GM12878 (cell line): ENCODE results near the gene CD14. TPM values are rescaled to one million over a fixed set of nuclear protein-coding genes. Genes with fewer than 3 reads are reported as not detected.

Source experiments
- ATAC-seq: fragments of 200-7000 bp; cut with Tn5 transposase; 3 replicates; pipeline ENCODE4 v1.9.1; 2020; ENCODE audit warnings: mild to moderate bottlenecking, moderate library complexity
- BruUV-seq: library from RNA; stranded (reverse); fragments of 400-500 nt; replicated peaks from 2 replicates; lab custom pipeline; 2021; lab: Mats Ljungman, UMichigan
- CTCF ChIA-PET: fragments of 300-600 bp; sonication (Branson Sonifier 250); formaldehyde crosslinking; extraction: SDS; loops from one replicate; lab custom pipeline; 2021; ENCODE audit warnings: inconsistent platforms; lab: Yijun Ruan, JAX
- POLR2A ChIA-PET: fragments of 350-600 bp; formaldehyde crosslinking; extraction: SDS; loops from one replicate; lab custom pipeline; 2021; ENCODE audit warnings: inconsistent platforms; lab: Charles Lee
- RAD21 ChIA-PET: fragments of 300-600 bp; sonication (Branson Sonifier 250); formaldehyde crosslinking; loops from one replicate; lab custom pipeline; 2023; ENCODE audit warnings: antibody characterized with exemption; ENCODE audit not compliant: unreplicated experiment; lab: Charles Lee
- SMC1A ChIA-PET: fragments of 300-600 bp; sonication (Branson Sonifier 250); formaldehyde crosslinking; loops from one replicate; lab custom pipeline; 2023; ENCODE audit not compliant: unreplicated experiment, uncharacterized antibody; lab: Charles Lee
- DNase-seq: peaks from one replicate; pipeline ENCODE4 v3.0.0-alpha.2; 2011; ENCODE audit warnings: low read depth, low spot score
- FAIRE-seq: peaks from 3 replicates; lab custom pipeline; 2011; peaks lifted over from hg19 to GRCh38; lab: Jason Lieb, UNC
- H2AFZ ChIP-seq: 2 replicates; pipeline ENCODE4 v1.6.0; 2011; ENCODE audit warnings: low read depth, low read length, control low read depth; ENCODE audit not compliant: control insufficient read depth
- H3K27ac ChIP-seq: 2 replicates; pipeline ENCODE4 v1.5.1; 2011; ENCODE audit warnings: control low read depth; ENCODE audit not compliant: control insufficient read depth, insufficient read depth
- H3K27me3 ChIP-seq, 2 experiments: replicated peaks in 1 of 2; 2 replicates each; pipeline versions ENCODE4 v1.6.0 to v1.6.1; 2011; ENCODE audit warnings: low read length in 1 of 2; ENCODE audit not compliant: control insufficient read depth in 2 of 2, insufficient read depth in 2 of 2
- H3K36me3 ChIP-seq, 2 experiments: 2 replicates each; pipeline ENCODE4 v1.5.1; 2011; ENCODE audit warnings: low read length in 1 of 2; ENCODE audit not compliant: control insufficient read depth in 2 of 2, insufficient read depth in 2 of 2
- H3K4me1 ChIP-seq: 2 replicates; pipeline ENCODE4 v1.6.1; 2011; ENCODE audit warnings: mild to moderate bottlenecking, low read length, moderate library complexity, mixed read lengths; ENCODE audit not compliant: control insufficient read depth, insufficient read depth
- H3K4me2 ChIP-seq: 2 replicates; pipeline ENCODE4 v1.6.0; 2011; ENCODE audit warnings: control low read depth; ENCODE audit not compliant: control insufficient read depth, insufficient read depth
- H3K4me3 ChIP-seq: fragments of 200-600 bp; sonication (generic); 2 replicates; pipeline ENCODE4 v1.5.1; 2016
- H3K79me2 ChIP-seq: 2 replicates; pipeline ENCODE4 v1.6.0; 2011; ENCODE audit warnings: low read length; ENCODE audit not compliant: control insufficient read depth, insufficient read depth
- H3K9ac ChIP-seq: 2 replicates; pipeline ENCODE4 v1.8.0; 2011; ENCODE audit warnings: low read length, control low read depth, mixed read lengths; ENCODE audit not compliant: control insufficient read depth, insufficient read depth
- H3K9me3 ChIP-seq: replicated peaks from 3 replicates; pipeline ENCODE4 v1.5.1; 2011; ENCODE audit warnings: mild to moderate bottlenecking, low read length; ENCODE audit not compliant: control insufficient read depth, insufficient read depth
- H4K20me1 ChIP-seq: 2 replicates; pipeline ENCODE4 v1.6.0; 2011; ENCODE audit not compliant: control insufficient read depth, insufficient read depth
- ATF3 ChIP-seq: IDR thresholded peaks from 2 replicates; pipeline ENCODE4 v1.6.1; 2011; ENCODE audit warnings: low read depth, mild to moderate bottlenecking, low read length, moderate library complexity, borderline replicate concordance; ENCODE audit errors: extremely low read depth
- CREB1 ChIP-seq: IDR thresholded peaks from 2 replicates; pipeline ENCODE4 v1.6.1; 2012; ENCODE audit warnings: low read depth, mild to moderate bottlenecking, inconsistent platforms
- ESRRA ChIP-seq: IDR thresholded peaks from 2 replicates; pipeline ENCODE4 v1.6.1; 2012; ENCODE audit warnings: mild to moderate bottlenecking, low read length, improper control_type of control experiment
- HDAC2 ChIP-seq: fragments of 200-600 bp; sonication (generic); IDR thresholded peaks from 2 replicates; pipeline ENCODE4 v1.6.1; 2017
- IRF4 ChIP-seq: IDR thresholded peaks from 2 replicates; pipeline ENCODE4 v1.6.1; 2011; ENCODE audit warnings: low read depth, low read length
- JUND ChIP-seq: IDR thresholded peaks from 2 replicates; pipeline ENCODE4 v1.6.1; 2012; ENCODE audit warnings: low read depth, mild to moderate bottlenecking, low read length, improper control_type of control experiment, moderate library complexity
- KDM1A ChIP-seq: fragments of 200-600 bp; sonication (generic); IDR thresholded peaks from 2 replicates; pipeline ENCODE4 v1.6.1; 2016; ENCODE audit warnings: borderline replicate concordance
- MYB ChIP-seq: fragments of 150-350 bp; IDR thresholded peaks from 2 replicates; pipeline ENCODE4 v1.6.1; 2014; ENCODE audit warnings: mild to moderate bottlenecking, low read depth, low read length, borderline replicate concordance
- PAX5 ChIP-seq: IDR thresholded peaks from 2 replicates; pipeline ENCODE4 v1.6.1; 2011; ENCODE audit warnings: low read depth, low read length, borderline replicate concordance
- RB1 ChIP-seq: fragments of 450-650 bp; formaldehyde crosslinking; IDR thresholded peaks from 2 replicates; pipeline ENCODE4 v1.6.1; 2017; ENCODE audit warnings: mild to moderate bottlenecking, borderline replicate concordance
- SRF ChIP-seq, 2 experiments: IDR thresholded peaks; 2 replicates each; pipeline ENCODE4 v1.6.1; 2011; ENCODE audit warnings: low read depth in 2 of 2, low read length in 2 of 2, mild to moderate bottlenecking in 1 of 2, moderate library complexity in 1 of 2
- ZNF217 ChIP-seq: fragments of 450-650 bp; IDR thresholded peaks from 2 replicates; pipeline ENCODE4 v1.6.1; 2017; ENCODE audit warnings: antibody characterized with exemption, mild to moderate bottlenecking
- WGBS: methylation state at CpG from one replicate; pipeline ENCODE4 v1.1.6; 2016; ENCODE audit warnings: low lambda C conversion rate; ENCODE audit not compliant: insufficient replicate concordance, insufficient coverage; ENCODE audit errors: missing lambda C conversion rate; 5-methylcytosine and 5-hydroxymethylcytosine counted together
- in situ Hi-C: fragments of 300-500 bp; cut with MboI; formaldehyde crosslinking; loops from 9 replicates; pipeline ENCODE4 v1.14.3; 2018; ENCODE audit warnings: mixed read lengths
- intact Hi-C: fragments of 100-400 bp; cut with micrococcal nuclease; formaldehyde crosslinking; loops from one replicate; pipeline ENCODE4 v1.14.2; 2022; ENCODE audit not compliant: unreplicated experiment
- polyA plus RNA-seq, 11 experiments: library from polyadenylated mRNA; depleted of rRNA in 4 of 11; unstranded in 6 of 11; stranded (reverse) in 5 of 11; fragments of >200 nt; fragmentation: Nextera tagmentation in 4 of 11; fragmentation: Illumina TruSeq in 1 of 11; extraction: Ambion mirVana in 4 of 11; extraction: Trizol in 1 of 11; gene quantifications; 1 replicate in 1 of 11; 2 replicates in 10 of 11; pipeline versions ENCODE4 v1.2.1 to v1.2.3, GENCODE V29; 2011 to 2016; ENCODE audit warnings: inconsistent platforms in 2 of 11, missing spikeins in 2 of 11, low read depth in 1 of 11
- total RNA-seq, 4 experiments: library from RNA; depleted of rRNA in 3 of 4; stranded (reverse); fragments of >200 nt in 3 of 4; fragmentation: Illumina TruSeq in 1 of 4; extraction: Trizol in 1 of 4; gene quantifications; 2 replicates each; pipeline versions ENCODE4 v1.2.1 to v1.2.3, GENCODE V29; 2013 to 2021
- TF ChIP-seq, protein P1 (sequence below): fragments of 450-650 bp; IDR thresholded peaks from 2 replicates; pipeline ENCODE4 v1.6.1; 2017; ENCODE audit warnings: mild to moderate bottlenecking, moderate library complexity
- TF ChIP-seq, protein P2 (sequence below): fragments of 450-650 bp; IDR thresholded peaks from 2 replicates; pipeline ENCODE4 v1.6.1; 2017; ENCODE audit warnings: antibody characterized with exemption, mild to moderate bottlenecking, moderate library complexity

The CD14 gene
- total and polyA plus RNA-seq, 10 of the 15 experiments (the other 5 are each of a cell fraction or from before 2014, with no cell fraction given): 0.09 to 0.72 (median 0.18) TPM; not detected in 5

DNA sequence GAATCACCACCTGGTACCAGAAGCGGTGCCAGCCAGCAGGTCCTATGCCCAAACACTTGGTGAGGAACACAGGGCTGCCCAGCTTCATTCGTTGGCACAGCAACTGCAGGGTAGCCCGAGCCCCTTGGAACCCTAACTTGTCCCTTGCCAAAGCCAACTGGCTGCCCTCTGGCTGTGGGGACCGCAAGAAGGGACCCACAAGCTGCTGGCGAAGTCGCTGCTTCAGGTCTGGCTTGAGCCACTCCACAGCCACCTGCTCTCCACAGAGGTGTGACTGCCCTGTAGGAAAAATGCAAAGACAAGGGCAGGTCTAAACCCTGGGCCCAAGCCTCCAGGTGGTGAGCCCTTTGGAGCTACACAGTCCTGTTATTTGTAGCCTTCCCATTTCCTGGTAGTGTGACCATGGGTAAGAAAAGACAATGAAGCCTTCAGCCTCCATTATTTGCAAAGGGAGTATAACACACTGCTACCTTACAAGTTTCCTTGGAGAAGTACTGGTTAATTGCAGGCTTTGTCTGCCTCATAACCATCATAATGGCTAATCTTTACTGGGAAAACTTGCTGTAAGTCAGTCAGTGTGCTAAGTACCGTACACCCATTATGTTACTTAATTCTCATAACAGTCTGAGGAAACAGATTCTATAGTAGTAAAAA, 38.6 kb upstream of the CD14 start:
- RAD21 ChIA-PET: interaction anchor here (0.9 kb wide), 1 partner anchor 24 kb away, joined by 3 read pairs; the partner anchor contains the start of gene IK
- SMC1A ChIA-PET: no interaction called here
- in situ Hi-C loops: no loop called here
- H3K27me3 ChIP-seq: no peaks in the 10 kb centered on the region
- intact Hi-C loops: no loop called here
- WGBS: 92% methylated on average over 6 of the region's 7 CpGs
- CTCF ChIA-PET: no interaction called here
- FAIRE-seq (no peak), ATAC-seq (no peak), DNase-seq (no peak)
- no peak overlapping the region for H3K4me2 ChIP-seq
- no TSS peak for BruUV-seq
- H3K27ac ChIP-seq: no peak overlapping the region
- H4K20me1 ChIP-seq: no peaks in the 10 kb centered on the region; the same call in 1 of the 2 replicates
- H3K9ac ChIP-seq: no peak overlapping the region
- POLR2A ChIA-PET: no interaction called here
- no peaks in the 10 kb centered on the region for H3K4me1 ChIP-seq
- H2AFZ ChIP-seq: no peak overlapping the region
- H3K9me3 ChIP-seq: no peaks in the 10 kb centered on the region
- H3K36me3 ChIP-seq: peaks cover 25 to 31% of the 10 kb centered on the region in 2 experiments; a peak in 3 of 4 replicates
- H3K79me2 ChIP-seq: peaks cover 10% of the 10 kb centered on the region
- H3K4me3 ChIP-seq: no peak overlapping the region
- TF ChIP-seq IRF4 (no peak), RB1 (no peak), KDM1A (no peak), HDAC2 (no peak), MYB (no peak), JUND (no peak), PAX5 (no peak), CREB1 (no peak), ESRRA (no peak), SRF (IDR thresholded peaks at IDR 0.05; ENCODE audit: low read depth in 2 of 2, low read length in 2 of 2) (no peak), ZNF217 (no peak), ATF3 (no peak)
- TF ChIP-seq, protein P1, sequence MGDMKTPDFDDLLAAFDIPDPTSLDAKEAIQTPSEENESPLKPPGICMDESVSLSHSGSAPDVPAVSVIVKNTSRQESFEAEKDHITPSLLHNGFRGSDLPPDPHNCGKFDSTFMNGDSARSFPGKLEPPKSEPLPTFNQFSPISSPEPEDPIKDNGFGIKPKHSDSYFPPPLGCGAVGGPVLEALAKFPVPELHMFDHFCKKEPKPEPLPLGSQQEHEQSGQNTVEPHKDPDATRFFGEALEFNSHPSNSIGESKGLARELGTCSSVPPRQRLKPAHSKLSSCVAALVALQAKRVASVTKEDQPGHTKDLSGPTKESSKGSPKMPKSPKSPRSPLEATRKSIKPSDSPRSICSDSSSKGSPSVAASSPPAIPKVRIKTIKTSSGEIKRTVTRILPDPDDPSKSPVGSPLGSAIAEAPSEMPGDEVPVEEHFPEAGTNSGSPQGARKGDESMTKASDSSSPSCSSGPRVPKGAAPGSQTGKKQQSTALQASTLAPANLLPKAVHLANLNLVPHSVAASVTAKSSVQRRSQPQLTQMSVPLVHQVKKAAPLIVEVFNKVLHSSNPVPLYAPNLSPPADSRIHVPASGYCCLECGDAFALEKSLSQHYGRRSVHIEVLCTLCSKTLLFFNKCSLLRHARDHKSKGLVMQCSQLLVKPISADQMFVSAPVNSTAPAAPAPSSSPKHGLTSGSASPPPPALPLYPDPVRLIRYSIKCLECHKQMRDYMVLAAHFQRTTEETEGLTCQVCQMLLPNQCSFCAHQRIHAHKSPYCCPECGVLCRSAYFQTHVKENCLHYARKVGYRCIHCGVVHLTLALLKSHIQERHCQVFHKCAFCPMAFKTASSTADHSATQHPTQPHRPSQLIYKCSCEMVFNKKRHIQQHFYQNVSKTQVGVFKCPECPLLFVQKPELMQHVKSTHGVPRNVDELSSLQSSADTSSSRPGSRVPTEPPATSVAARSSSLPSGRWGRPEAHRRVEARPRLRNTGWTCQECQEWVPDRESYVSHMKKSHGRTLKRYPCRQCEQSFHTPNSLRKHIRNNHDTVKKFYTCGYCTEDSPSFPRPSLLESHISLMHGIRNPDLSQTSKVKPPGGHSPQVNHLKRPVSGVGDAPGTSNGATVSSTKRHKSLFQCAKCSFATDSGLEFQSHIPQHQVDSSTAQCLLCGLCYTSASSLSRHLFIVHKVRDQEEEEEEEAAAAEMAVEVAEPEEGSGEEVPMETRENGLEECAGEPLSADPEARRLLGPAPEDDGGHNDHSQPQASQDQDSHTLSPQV: no peak
- TF ChIP-seq, protein P2, sequence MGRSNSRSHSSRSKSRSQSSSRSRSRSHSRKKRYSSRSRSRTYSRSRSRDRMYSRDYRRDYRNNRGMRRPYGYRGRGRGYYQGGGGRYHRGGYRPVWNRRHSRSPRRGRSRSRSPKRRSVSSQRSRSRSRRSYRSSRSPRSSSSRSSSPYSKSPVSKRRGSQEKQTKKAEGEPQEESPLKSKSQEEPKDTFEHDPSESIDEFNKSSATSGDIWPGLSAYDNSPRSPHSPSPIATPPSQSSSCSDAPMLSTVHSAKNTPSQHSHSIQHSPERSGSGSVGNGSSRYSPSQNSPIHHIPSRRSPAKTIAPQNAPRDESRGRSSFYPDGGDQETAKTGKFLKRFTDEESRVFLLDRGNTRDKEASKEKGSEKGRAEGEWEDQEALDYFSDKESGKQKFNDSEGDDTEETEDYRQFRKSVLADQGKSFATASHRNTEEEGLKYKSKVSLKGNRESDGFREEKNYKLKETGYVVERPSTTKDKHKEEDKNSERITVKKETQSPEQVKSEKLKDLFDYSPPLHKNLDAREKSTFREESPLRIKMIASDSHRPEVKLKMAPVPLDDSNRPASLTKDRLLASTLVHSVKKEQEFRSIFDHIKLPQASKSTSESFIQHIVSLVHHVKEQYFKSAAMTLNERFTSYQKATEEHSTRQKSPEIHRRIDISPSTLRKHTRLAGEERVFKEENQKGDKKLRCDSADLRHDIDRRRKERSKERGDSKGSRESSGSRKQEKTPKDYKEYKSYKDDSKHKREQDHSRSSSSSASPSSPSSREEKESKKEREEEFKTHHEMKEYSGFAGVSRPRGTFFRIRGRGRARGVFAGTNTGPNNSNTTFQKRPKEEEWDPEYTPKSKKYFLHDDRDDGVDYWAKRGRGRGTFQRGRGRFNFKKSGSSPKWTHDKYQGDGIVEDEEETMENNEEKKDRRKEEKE: no peak
